Suprapubic skin (tissue), 4 donors: ENCODE measurements around the gene GJC1. TPM values are rescaled to one million over a fixed set of nuclear protein-coding genes. Genes with fewer than 3 reads are reported as not detected.

ENCODE experiments used
- DNase-seq, 2 donors: peaks; one replicate each; pipeline ENCODE4 v3.0.0-alpha.2; 2019; ENCODE audit warnings: low spot score in 2 of 2
- H3K27ac ChIP-seq: fragments of 200-600 bp; sonication (generic); one replicate; pipeline ENCODE4 v1.5.1; 2019
- H3K27me3 ChIP-seq: fragments of 200-600 bp; sonication (generic); one replicate; pipeline ENCODE4 v1.5.1; 2019
- H3K36me3 ChIP-seq: fragments of 200-600 bp; sonication (generic); one replicate; pipeline ENCODE4 v1.5.1; 2019
- H3K4me1 ChIP-seq: fragments of 200-600 bp; sonication (generic); one replicate; pipeline ENCODE4 v1.5.1; 2019
- H3K4me3 ChIP-seq: fragments of 200-600 bp; sonication (generic); one replicate; pipeline ENCODE4 v1.5.1; 2019; ENCODE audit warnings: mild to moderate bottlenecking
- H3K9me3 ChIP-seq: fragments of 200-600 bp; sonication (generic); one replicate; pipeline ENCODE4 v1.5.1; 2019
- EP300 ChIP-seq: sonication (generic); formaldehyde crosslinking; IDR thresholded peaks from one replicate; pipeline ENCODE4 v1.6.1; 2017; ENCODE audit warnings: antibody characterized with exemption
- POLR2A ChIP-seq, 2 donors: fragments of 450-650 bp; IDR thresholded peaks; one replicate each; pipeline ENCODE4 v1.6.1; 2017; ENCODE audit warnings: antibody characterized with exemption in 2 of 2, mild to moderate bottlenecking in 2 of 2, moderate library complexity in 2 of 2
- POLR2AphosphoS5 ChIP-seq, 3 donors: sonication (generic); formaldehyde crosslinking; IDR thresholded peaks; one replicate each; pipeline ENCODE4 v1.6.1; 2017; ENCODE audit warnings: antibody characterized with exemption in 3 of 3
- WGBS: methylation state at CpG from one replicate; pipeline ENCODE4 v1.1.5; 2018; 5-methylcytosine and 5-hydroxymethylcytosine counted together
- total RNA-seq, 4 donors: library from RNA; depleted of rRNA; stranded (reverse); fragments of >200 nt; gene quantifications; one replicate each; pipeline ENCODE4 v1.1.0, GENCODE V29; 2016
- TF ChIP-seq, protein P1 (sequence below), 2 donors: fragments of 200-600 bp in 1 of 2; fragments of 450-650 bp in 1 of 2; sonication (generic) in 1 of 2; IDR thresholded peaks; one replicate each; pipeline ENCODE4 v1.5.1; 2016 to 2019; ENCODE audit warnings: antibody characterized with exemption in 2 of 2, mild to moderate bottlenecking in 1 of 2, moderate library complexity in 1 of 2

The GJC1 gene
- total RNA-seq, 4 donors from 2014 or later: 1.1 to 7.8 (median 1.9) TPM

- H3K4me1 ChIP-seq: no peaks in the 10 kb centered on the region
- H3K27ac ChIP-seq: no peak within 1 kb of the TSS
- 73% methylated on average over 2 of the region's 2 CpGs for WGBS
- no peak for DNase-seq
- no peaks in the 10 kb centered on the region for H3K27me3 ChIP-seq
- no peak within 1 kb of the TSS for H3K4me3 ChIP-seq
- H3K9me3 ChIP-seq: no peaks in the 10 kb centered on the region
- peaks cover 29% of the 10 kb centered on the region for H3K36me3 ChIP-seq
- TF ChIP-seq POLR2A (IDR thresholded peaks at IDR 0.05): no peak
Observed at GRCh38 chr17:44847586-44847985, 17.5 kb upstream of the GJC1 start, which contains the start of gene HIGD1B. TSS of gene HIGD1B (plus strand) at chr17:44847883. CDS start at chr17:44848153, 270 bp downstream.

- DNase-seq: no peak
- no peaks in the 10 kb centered on the region for H3K9me3 ChIP-seq
- H3K27me3 ChIP-seq: no peaks in the 10 kb centered on the region
- WGBS: 76% methylated on average over 8 of the region's 8 CpGs
- no peak overlapping the region for H3K4me3 ChIP-seq
- TF ChIP-seq POLR2A (IDR thresholded peaks at IDR 0.05): no peak
- H3K4me1 ChIP-seq: no peaks in the 10 kb centered on the region
- H3K27ac ChIP-seq: no peak overlapping the region
- peaks cover 15% of the 10 kb centered on the region for H3K36me3 ChIP-seq
Observed at GRCh38 chr17:44846206-44846605, 16.1 kb upstream of the GJC1 start.

DNA sequence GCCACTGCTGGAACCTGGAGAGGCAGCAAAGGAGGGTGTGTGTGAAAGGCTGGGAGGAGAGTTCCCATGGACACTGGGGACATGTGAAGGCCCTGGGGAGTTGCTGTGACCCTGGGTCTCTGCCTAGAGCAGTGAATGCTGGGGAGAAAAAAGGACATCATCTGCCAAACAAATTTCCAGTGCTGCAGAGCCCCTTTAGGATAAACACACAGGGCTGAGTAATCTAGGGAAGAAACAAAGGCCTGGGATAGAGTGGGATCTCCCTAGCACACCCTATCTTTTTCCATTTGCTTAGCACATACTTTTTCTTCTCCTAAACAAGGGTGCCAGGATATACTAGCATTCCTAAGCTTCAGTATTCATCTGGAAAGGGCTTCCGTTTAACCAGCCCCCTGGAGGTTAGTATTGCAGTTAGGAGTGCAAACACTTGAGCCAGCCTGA lies 14.3 kb upstream of the GJC1 start:
- no peak overlapping the region for H3K27ac ChIP-seq
- 88% methylated on average over 1 of the region's 1 CpG for WGBS

GRCh38 chr17:44842748-44843147 lies 12.7 kb upstream of the GJC1 start:
- WGBS: 36% methylated on average over 5 of the region's 5 CpGs
- DNase-seq: no peak
- H3K27ac ChIP-seq: no peak overlapping the region

More for the DNA sequence above, 14.3 kb upstream of the GJC1 start:
- no peaks in the 10 kb centered on the region for H3K27me3 ChIP-seq
- no peak for TF ChIP-seq POLR2AphosphoS5 (IDR thresholded peaks at IDR 0.05)
- TF ChIP-seq, protein P1, sequence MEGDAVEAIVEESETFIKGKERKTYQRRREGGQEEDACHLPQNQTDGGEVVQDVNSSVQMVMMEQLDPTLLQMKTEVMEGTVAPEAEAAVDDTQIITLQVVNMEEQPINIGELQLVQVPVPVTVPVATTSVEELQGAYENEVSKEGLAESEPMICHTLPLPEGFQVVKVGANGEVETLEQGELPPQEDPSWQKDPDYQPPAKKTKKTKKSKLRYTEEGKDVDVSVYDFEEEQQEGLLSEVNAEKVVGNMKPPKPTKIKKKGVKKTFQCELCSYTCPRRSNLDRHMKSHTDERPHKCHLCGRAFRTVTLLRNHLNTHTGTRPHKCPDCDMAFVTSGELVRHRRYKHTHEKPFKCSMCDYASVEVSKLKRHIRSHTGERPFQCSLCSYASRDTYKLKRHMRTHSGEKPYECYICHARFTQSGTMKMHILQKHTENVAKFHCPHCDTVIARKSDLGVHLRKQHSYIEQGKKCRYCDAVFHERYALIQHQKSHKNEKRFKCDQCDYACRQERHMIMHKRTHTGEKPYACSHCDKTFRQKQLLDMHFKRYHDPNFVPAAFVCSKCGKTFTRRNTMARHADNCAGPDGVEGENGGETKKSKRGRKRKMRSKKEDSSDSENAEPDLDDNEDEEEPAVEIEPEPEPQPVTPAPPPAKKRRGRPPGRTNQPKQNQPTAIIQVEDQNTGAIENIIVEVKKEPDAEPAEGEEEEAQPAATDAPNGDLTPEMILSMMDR (IDR thresholded peaks at IDR 0.05): no peak
- no peak for TF ChIP-seq POLR2A (IDR thresholded peaks at IDR 0.05)
- TF ChIP-seq EP300: no peak
- H3K4me3 ChIP-seq: no peak overlapping the region
- no peaks in the 10 kb centered on the region for H3K9me3 ChIP-seq
- no peaks in the 10 kb centered on the region for H3K4me1 ChIP-seq
- H3K36me3 ChIP-seq: no peaks in the 10 kb centered on the region
- DNase-seq: no peak

DNA sequence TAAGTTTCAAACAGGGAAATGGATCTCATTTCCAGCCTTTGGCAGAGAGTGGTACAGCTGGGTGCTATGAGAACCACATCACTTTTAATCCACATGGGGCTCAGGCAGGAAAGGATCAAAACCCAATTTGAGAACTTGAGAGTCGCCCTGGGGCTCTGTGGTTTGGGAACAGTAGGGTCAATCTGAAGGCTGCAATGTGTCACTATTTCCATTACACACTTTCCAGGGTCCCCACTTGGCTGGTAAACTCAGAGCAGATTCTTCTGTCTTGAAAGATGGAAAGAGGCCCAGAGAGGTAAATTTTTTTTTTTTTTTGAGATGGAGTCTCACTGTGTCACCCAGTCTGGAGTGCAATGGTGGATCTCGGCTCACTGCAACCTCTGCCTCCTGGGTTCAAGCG lies 10.8 kb upstream of the GJC1 start:
- no peaks in the 10 kb centered on the region for H3K4me1 ChIP-seq
- no peaks in the 10 kb centered on the region for H3K36me3 ChIP-seq
- H3K27me3 ChIP-seq: no peaks in the 10 kb centered on the region
- H3K9me3 ChIP-seq: no peaks in the 10 kb centered on the region
- no peak for TF ChIP-seq POLR2AphosphoS5 (IDR thresholded peaks at IDR 0.05)
- no peak for TF ChIP-seq POLR2A (IDR thresholded peaks at IDR 0.05)
- TF ChIP-seq, protein P1 (IDR thresholded peaks at IDR 0.05): no peak
- no peak for TF ChIP-seq EP300
- WGBS: 81% methylated on average over 3 of the region's 3 CpGs
- H3K27ac ChIP-seq: no peak overlapping the region
- no peak overlapping the region for H3K4me3 ChIP-seq
- no peak for DNase-seq

More at GRCh38 chr17:44842748-44843147, 12.7 kb upstream of the GJC1 start:
- no peak for TF ChIP-seq EP300
- TF ChIP-seq POLR2A (IDR thresholded peaks at IDR 0.05): no peak
- no peak for TF ChIP-seq POLR2AphosphoS5 (IDR thresholded peaks at IDR 0.05)
- Histone ChIP-seq H3K27me3 (no peaks in the 10 kb centered on the region), H3K4me3 (no peak overlapping the region), H3K4me1 (no peaks in the 10 kb centered on the region), H3K9me3 (no peaks in the 10 kb centered on the region), H3K36me3 (no peaks in the 10 kb centered on the region)

DNA sequence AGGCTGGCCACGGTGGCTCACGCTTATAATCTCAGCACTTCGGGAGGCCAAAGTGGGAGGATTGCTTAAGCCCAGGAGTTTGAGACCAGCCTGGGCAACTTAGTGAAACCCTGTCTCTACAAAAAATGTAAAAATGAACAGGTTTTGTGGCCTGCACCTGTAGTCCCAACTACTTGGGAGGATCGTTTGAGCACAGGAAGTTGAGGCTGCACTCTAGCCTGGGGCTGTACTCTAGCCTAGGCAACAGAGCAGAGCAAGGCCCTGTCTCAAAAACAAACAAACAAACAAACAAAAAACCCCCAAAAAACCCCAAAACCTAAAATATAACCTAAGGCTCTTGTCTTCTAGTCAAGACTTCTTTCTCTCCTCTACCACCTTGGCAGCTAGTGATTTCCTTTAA lies 10.2 kb upstream of the GJC1 start:
- Histone ChIP-seq H3K9me3 (no peaks in the 10 kb centered on the region), H3K27ac (no peak overlapping the region), H3K4me3 (no peak overlapping the region), H3K36me3 (no peaks in the 10 kb centered on the region), H3K4me1 (no peaks in the 10 kb centered on the region), H3K27me3 (no peaks in the 10 kb centered on the region)
- no peak for DNase-seq
- TF ChIP-seq POLR2AphosphoS5 (IDR thresholded peaks at IDR 0.05) (no peak), EP300 (no peak), POLR2A (IDR thresholded peaks at IDR 0.05) (no peak)
- TF ChIP-seq, protein P1 (IDR thresholded peaks at IDR 0.05): no peak
- WGBS: 79% methylated on average over 4 of the region's 4 CpGs

- Histone ChIP-seq H3K9me3 (no peaks in the 10 kb centered on the region), H3K27me3 (peaks cover 23% of the 10 kb centered on the region), H3K36me3 (no peaks in the 10 kb centered on the region), H3K4me3 (no peak overlapping the region), H3K4me1 (no peaks in the 10 kb centered on the region), H3K27ac (no peak overlapping the region)
- no peak for DNase-seq
- WGBS: 45% methylated on average over 2 of the region's 2 CpGs
- TF ChIP-seq EP300: no peak
- no peak for TF ChIP-seq POLR2A (IDR thresholded peaks at IDR 0.05)
- TF ChIP-seq, protein P1 (IDR thresholded peaks at IDR 0.05): no peak
- no peak for TF ChIP-seq POLR2AphosphoS5 (IDR thresholded peaks at IDR 0.05)
Observed at GRCh38 chr17:44837196-44837595, 7.1 kb upstream of the GJC1 start.
